HG02981 (cell line): ENCODE results near the gene RFX5.

Source experiments
- ATAC-seq: cut with Tn5 transposase; IDR thresholded peaks from one replicate; pipeline ENCODE4 v1.9.1; 2021; ENCODE audit warnings: mild to moderate bottlenecking, moderate library complexity; ENCODE audit not compliant: unreplicated experiment

RFX5 gene

GRCh38 chr1:151325646-151326429 lies 21.2 kb downstream of the RFX5 start:
- no peak for ATAC-seq

DNA sequence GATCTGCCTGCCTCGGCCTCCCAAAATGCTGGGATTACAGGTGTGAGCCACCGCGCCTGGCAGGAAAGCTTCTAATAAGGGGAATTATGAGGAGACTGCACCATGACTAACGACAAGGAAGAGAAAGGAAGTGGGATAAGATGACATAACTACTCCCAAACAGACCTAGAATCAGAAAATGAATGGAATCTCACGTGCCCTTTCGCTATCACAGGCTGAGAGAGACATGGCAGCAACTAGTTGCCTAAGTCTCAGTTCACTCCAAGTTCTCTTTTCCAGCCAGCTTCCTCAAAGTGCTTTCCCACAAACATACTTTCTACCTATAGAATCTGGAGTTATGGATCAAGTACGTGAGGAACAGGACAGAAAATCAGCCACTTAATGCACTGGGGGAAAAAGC lies 21.8 kb downstream of the RFX5 start:
- no peak for ATAC-seq

- ATAC-seq = no peak
Measured at GRCh38 chr1:151324390-151324930, 22.6 kb downstream of the RFX5 start.

- ATAC-seq = no peak
Measured at GRCh38 chr1:151318975-151319374, 28.1 kb downstream of the RFX5 start.

- ATAC-seq = no peak
Measured at GRCh38 chr1:151315565-151316235, 31.4 kb downstream of the RFX5 start.

DNA sequence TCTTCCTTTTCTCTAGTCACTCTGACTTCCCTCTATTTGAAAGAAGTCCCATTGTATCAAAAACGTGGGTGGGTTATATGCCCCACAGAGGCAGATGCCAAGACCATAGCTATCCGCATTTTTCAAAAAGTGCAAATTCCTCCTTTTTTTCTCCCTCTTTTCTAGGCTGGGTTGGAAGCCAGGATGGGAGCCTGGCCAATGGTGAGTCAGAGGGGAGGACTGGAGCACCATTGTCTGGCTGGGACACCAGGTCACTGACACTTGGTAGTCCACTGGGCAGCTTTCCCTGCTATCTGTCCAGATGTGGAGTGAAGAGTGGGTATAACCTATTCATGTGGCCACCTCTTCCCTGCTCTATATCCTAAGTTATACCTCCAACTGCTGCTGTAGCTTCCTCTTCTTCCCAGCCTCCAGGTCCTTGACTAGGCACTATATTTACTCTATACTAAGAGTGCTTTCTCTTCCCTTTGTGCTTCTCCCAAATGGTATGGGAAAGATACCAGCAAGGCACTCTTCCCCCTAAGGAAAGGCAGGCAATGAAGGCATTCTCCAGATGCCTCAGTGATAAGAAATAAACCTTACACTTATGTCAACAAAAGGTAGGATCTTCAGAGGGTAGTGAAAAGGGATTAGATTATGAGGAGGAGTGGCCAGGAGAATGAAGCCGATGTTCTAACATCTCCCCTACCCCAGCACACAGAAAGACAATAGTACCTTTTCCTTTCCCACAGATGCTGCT lies 32.7 kb downstream of the RFX5 start:
- no peak for ATAC-seq

DNA sequence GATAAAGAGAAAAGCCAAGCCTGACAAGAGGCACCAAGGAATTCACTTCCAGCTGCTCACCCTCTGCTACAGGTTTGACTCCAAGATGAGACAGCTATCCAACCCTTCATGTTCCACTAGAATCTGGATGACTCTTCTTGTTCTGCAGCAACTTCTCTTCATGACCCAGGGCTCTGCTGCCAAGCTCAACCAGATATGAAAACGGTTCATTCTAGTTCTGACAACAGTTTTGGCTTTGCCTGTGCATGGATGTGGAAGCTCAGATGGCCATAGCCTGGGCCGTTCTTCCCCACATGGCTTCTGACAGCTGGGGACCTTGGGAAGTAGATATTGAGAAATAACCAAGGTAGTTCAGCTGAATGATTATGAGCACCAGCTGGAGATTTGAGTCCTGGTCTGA lies 33.6 kb downstream of the RFX5 start:
- ATAC-seq = no peak

- ATAC-seq = no peak
Measured at GRCh38 chr1:151312826-151313225, 34.2 kb downstream of the RFX5 start.

DNA sequence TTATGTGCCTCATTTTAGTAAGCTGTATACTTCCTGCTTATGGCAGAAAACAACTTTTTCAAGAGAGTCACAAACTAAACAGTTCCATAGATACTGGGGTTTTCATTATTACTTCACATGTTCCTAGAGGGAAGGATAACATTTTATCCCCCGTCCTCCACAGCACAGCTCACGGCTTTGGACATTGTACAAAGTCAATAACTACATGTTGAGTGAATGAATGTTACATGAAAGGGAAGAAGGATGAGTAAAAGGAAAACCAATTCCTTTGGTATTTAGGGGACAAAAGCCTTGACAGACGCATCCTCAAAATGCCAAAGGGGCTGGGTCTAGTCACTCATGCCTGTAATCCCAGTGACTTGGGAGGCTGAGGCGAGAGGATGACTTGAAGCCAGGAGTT lies 34.6 kb downstream of the RFX5 start:
- no peak for ATAC-seq

DNA sequence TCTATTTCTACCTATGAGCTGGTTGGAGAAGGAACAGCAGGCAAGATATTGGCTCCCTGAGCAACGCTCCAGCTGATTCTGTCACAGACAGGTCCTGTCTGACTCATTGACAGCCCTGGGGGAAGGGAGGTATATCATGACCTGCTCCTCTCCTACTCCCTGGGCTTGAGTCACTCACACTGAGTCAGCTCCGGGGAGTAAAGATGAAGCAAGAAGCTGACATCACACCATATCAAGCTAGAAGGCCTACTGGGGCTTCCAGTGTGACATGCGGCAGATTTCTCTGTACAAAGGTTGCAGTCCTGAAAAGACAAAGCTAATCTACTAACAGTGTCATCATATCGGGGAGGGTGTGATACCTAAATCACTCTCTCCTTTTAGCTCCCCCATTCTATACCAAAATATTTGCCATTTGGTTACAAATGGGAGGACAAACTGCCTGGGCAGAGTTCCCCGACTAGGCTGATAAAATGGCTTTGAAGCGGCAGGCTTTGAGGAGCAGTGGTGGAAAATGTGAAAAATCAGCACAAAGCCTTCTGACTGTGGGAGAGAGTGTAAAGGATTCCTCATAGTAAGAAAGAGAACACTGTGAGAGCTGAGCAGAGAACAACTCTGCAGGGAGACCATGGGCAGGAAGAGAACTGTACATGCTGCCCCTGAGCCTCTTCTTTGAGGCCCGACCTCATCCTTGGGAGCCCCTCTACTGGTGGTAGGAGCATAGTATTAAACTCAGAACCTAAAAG lies 35.3 kb downstream of the RFX5 start:
- no peak for ATAC-seq

DNA sequence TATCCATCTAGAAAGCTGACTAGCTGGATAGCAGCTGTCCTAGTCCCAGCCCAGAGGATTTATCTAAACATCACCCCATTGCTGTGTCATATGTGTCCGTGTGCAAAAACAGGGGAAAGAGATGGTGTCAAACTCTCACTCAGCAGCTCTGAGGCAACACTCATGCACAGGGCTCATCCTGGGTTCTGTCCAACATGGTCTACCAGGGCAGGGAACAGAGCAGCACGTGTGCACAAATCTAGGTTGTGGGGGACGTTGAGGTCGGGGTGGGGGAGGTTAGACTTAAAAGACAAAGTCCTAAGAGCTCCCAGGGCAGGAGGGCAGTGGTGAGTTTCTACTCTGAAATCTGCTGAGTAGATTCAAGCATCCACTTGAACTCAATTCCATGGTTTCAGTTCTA lies 36.0 kb downstream of the RFX5 start:
- ATAC-seq = no peak

- no peak for ATAC-seq
Measured at GRCh38 chr1:151309811-151310323, 37.2 kb downstream of the RFX5 start.

DNA sequence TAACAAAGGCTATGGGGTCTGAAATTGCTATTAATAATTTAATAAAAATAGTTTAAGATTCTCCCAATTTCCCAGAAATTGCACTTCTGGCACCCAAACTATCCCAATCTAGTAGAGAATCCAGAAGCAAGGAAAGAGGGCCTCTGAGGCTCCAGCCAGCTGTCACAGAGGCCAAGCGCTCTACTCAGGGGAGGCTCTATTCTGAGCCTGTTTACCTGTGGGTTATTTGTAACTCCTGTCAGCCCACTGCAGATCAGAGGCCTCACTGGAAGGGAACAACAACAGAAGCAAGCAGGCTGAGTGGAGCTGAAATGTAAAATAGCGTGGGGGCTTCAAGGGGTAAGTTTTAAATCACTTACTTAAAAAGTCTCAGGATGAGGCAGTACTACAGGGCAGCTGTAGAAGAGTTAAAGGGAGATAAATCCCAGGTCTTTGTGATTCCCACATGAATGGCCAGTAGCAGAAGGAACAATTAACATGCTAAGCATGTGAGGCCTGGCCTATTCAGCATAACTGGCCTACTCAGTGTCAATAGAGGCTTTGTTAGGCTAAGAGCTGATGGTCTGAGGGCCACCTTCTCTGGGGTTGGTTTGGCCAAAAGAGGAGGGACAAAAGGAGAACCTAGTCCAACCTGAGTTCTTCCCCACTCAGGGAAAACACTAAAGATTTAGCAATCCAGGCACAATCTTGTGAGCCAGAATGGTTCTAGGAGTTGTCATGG lies 52.1 kb downstream of the RFX5 start:
- ATAC-seq = no peak

GRCh38 chr1:151293093-151293492 lies 54.0 kb downstream of the RFX5 start:
- ATAC-seq = no peak

GRCh38 chr1:151292207-151293030 lies 54.6 kb downstream of the RFX5 start:
- ATAC-seq = no peak

- ATAC-seq = no peak
Measured at GRCh38 chr1:151290709-151291303, 56.2 kb downstream of the RFX5 start.
